Measurements from ENCODE around the gene CD27. TPM values are rescaled to one million over a fixed set of nuclear protein-coding genes. Genes with fewer than 3 reads are reported as not detected.
"Not testable (repeated sequence)": the region's sequence is repeated elsewhere in the genome, so short reads cannot be mapped to it uniquely, and the experiment has no call there.

CD27 gene
- polyA plus RNA-seq, 1 donor from 2014 or later = 264 TPM

DNA sequence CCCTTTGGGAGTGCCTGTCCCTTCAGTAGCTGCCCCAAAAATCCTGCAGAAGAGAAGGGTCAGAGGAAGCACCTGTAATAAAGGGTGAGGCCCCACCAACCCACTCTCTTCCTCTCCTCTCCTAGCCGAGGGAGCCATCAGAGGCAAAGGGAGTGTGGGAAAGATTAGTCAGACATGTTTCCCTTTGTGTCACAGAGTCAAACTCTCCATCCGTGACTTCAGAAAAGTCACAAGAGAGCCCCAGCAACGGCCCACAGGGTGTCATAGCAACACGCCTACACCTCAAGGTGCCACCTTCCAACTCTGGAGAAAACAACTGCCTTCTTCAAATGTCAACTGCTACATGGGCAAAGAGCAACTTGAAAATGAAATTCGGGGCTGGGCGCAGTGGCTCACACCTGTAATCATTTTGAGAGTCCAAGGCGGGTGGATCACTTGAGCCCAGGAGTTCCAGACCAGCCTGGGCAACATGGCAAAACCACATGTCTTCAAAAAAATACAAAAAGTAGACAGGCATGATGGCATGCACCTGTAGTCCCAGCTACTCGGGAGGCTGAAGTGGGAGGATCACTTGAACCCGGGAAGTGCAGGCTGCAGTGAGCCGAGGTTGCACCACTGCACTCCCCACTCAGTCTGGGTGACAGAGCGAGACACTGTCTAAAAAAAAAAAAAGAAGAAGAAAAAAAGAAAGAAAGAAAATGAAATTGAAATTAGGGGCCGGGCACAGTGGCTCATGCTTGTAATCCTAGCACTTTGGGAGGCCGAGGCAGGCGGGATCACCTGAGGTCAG lies 17.7 kb upstream of the CD27 start:
- Mint-ChIP-seq H3K4me3 (peak overlapping the region; percentile 81 to 95 (median 92)), H3K27ac (peak overlapping the region; percentile 97 to 100 (median 99)), H3K9me3 (no peaks in the 10 kb centered on the region), H3K27me3 (no peaks in the 10 kb centered on the region), H3K36me3 (peaks cover 3% of the 10 kb centered on the region), H3K4me1 (peaks cover 43 to 56% (median 51%) of the 10 kb centered on the region in 3 donors)

DNA sequence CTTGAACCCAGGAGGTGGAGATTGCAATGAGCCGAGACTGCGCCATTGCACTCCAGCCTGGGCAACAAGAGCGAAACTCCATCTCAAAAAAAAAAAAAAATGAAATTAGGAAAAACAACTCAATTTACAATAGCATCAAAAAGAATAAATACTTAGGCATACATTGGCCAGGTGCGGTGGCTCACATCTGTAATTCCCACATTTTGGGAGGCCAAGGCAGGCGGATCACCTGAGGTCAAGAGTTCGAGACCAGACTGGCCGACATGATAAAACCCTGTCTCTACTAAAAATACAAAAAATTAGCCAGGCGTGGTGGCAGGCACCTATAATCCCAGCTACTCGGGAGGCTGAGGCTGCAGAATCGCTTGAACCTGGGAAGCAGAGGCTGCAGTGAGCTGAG lies 17.0 kb upstream of the CD27 start:
- peaks cover 46 to 59% (median 53%) of the 10 kb centered on the region in 3 donors for H3K4me1 Mint-ChIP-seq
- not testable (repeated sequence) for H3K27me3 Mint-ChIP-seq, H3K36me3 Mint-ChIP-seq, H3K9me3 Mint-ChIP-seq
- peak overlapping the region; percentile 81 to 95 (median 92) for H3K4me3 Mint-ChIP-seq
- H3K27ac Mint-ChIP-seq = peak overlapping the region; percentile 97 to 100 (median 99)

DNA sequence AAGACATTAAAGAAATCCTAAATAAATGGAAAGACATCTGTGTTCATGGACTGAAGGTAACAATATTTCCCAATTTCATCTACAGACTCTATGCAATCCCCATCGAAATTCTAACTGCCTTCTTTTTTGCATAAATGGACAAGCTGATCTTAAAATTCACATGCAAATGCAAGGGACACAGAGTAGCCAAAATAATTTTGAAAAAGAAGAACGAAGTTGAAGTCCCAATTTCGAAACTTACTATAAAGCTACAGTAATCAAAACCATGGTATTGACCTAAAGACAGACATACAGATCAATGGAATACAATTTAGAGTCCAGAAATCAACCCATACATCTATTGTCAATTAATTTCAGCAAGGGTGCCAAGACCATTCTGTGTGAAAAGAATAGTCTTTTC lies 16.4 kb upstream of the CD27 start:
- no peaks in the 10 kb centered on the region for H3K27me3 Mint-ChIP-seq
- H3K4me3 Mint-ChIP-seq = peak overlapping the region; percentile 81 to 95 (median 84)
- peaks cover 3% of the 10 kb centered on the region for H3K36me3 Mint-ChIP-seq
- H3K9me3 Mint-ChIP-seq = no peaks in the 10 kb centered on the region
- H3K27ac Mint-ChIP-seq = peak overlapping the region; percentile 97 to 100 (median 99)
- H3K4me1 Mint-ChIP-seq = peaks cover 48 to 61% (median 55%) of the 10 kb centered on the region in 3 donors

DNA sequence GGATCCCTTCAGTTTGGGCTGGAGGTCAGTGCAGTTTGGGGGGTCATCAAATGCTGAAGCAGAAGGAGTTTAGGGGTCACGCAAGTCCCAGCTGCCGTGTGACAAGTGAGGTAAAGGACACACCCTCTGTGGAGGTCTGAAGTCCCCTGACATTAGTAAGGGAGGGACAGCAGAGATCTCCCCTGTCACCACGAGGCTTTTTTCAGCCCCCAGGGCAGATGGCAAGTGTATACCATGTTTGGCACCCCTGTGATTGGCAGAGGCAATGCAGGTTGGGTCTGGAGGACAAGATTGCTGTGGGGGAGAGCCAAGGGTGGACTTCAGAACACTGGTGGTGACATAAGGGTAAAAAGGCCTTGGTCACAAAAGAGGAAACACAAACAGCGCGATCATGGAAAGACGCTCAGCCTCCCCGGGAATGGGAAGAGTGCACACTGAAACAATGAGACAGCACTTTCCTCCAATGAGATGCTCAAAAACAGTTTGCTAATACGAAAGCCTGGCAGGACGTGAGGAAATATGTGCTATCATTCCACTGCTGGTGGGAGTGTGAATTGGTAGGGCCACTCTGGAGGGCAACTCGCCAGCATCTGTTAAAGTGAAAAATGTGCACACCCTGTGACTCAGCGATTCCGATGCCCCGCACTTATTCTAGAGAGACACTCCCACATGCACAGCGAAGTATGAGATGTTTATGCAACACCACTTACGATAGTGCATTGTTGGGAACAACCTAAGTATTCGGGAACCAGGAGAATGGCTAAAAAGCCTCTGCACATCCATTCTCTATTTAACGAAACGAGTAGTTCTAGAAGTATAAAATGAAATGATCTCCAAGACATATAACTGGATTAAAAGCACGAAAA lies 14.4 kb upstream of the CD27 start:
- Mint-ChIP-seq H3K4me1 (peaks cover 47 to 63% (median 55%) of the 10 kb centered on the region in 3 donors), H3K27ac (peak overlapping the region; percentile 57 to 92 (median 67)), H3K9me3 (no peaks in the 10 kb centered on the region), H3K27me3 (no peaks in the 10 kb centered on the region), H3K4me3 (peak overlapping the region in 3 of 4 donors; percentile 32 to 90 (median 72)), H3K36me3 (peaks cover 3% of the 10 kb centered on the region)

DNA sequence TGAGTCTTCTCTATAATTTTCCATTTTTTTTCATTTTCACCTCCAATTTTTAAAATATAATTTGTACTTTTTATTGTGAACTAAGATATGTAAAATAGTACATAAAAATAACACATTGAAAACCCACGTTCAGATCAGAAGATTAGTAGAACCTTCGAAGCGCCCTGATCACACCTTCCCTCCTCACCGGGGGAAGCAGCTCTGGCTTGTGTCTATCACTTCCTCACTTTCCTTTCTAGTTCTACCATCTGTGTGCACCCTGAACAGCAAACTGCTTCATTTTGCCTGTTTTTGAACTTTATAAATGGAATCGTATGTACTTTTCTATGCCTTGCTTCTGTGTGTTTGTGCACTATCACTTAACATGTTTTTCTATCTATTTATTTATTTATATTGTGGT lies 11.8 kb upstream of the CD27 start:
- peak overlapping the region; percentile 58 to 65 (median 62) for H3K27ac Mint-ChIP-seq
- H3K9me3 Mint-ChIP-seq = no peaks in the 10 kb centered on the region
- no peaks in the 10 kb centered on the region for H3K36me3 Mint-ChIP-seq
- peak overlapping the region in 2 of 4 donors; percentile 82 to 85 for H3K4me3 Mint-ChIP-seq
- H3K4me1 Mint-ChIP-seq = peaks cover 35 to 43% (median 38%) of the 10 kb centered on the region in 3 donors
- H3K27me3 Mint-ChIP-seq = no peaks in the 10 kb centered on the region

DNA sequence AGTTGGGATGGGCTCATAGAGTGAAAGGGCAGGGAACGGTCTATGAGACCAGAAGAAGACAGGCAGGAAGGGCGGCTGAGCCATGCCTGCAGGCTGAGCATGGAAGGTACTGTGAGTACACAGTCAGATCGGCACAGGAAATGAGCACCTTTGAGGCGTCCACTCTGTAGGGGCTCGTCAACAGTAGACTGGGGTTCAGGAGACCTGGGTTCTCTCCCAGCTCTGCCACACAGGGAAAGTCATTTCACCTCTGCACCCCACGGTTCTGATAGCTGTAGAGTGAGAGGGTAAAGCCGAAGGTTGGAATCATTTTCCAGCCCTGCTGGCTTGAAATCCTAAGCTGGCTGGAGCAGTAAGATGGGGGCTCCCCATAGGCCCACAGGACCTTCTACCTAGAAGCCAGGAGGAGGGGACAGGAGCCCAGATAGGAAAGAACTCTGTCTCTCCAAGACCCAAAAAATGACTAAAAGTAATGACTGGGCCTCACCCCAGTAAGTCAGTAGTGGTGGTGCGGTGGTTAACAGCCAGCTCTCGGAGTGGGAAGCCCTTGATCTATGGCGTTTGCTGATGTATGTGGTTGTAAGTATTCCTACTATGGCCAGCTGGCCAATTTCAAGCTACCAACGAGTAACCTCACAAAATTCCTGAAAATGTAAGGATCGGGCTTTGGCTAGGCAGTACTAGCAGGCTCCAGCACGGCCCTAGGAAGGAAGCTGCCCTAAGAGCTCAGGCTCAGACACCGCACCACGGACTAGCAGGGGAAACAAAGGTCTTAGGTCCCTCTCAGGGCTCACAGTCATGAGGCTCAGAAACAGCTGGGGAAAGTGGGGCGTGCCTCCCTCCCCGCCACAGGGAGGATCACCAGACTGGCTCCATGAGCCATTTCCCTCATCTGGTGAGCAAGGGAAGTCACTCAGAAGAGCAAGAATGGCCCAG lies 10.3 kb upstream of the CD27 start:
- H3K9me3 Mint-ChIP-seq = no peaks in the 10 kb centered on the region
- H3K4me1 Mint-ChIP-seq = peaks cover 30 to 38% (median 33%) of the 10 kb centered on the region in 3 donors
- peak overlapping the region in 2 of 3 donors; percentile 31 to 62 for H3K27ac Mint-ChIP-seq
- H3K27me3 Mint-ChIP-seq = no peaks in the 10 kb centered on the region
- H3K36me3 Mint-ChIP-seq = no peaks in the 10 kb centered on the region
- peak overlapping the region in 3 of 4 donors; percentile 52 to 93 (median 84) for H3K4me3 Mint-ChIP-seq

DNA sequence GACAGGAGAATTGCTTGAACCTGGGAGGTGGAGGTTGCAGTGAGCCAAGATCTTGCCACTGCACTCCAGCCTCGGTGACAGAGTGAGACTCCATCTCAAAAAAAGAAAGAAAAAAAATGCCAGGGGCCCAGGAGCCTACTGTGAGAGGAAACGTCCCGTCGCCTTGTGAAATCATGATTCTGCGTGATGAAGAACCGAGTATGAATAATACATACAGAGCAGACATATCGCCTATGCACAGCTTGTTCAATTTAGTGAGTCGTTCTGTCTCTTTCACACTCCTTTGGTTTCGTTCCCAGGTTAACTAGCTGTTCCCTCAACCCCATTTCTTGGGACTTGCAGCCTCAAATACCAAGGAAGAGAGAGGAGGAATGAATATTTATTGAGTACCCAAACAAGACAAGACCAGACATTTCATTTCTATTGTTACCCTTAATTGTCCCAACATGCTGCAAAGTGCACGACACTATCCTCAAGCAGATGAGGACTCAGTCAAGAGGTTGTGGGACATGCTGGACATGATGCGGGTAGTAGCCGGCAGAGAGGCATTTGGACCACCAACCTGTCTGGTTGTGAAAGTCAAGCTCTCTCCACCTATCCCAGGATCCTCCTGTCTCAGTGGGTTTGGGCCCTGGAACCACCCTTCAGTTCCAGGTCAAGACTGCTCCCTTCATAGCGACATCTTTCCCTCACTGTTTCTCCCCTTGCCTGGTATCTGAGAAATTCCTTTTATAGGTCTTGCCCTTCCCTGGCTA lies 8.6 kb upstream of the CD27 start:
- Mint-ChIP-seq H3K27ac (peak overlapping the region in 1 of 3 donors; percentile 10), H3K9me3 (no peaks in the 10 kb centered on the region)

DNA sequence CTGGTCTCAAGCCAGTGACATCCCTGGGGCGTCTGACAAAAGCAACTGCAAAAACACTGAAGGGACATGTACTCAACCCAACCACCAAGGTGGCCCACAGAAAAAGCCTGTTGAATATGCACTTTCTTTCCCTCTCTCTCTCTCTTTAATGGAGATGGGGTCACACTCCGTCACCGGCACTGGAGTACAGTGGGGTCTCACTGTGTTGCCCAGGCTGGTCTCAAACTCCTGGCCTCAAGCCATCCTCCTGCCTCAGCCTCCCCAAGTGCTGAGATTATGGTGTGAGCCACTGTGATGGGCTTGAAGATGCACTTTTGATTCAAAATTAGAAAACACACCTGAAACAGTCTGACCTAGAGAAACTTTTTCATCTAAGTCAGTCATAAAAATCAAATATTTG lies 7.2 kb upstream of the CD27 start:
- Mint-ChIP-seq H3K27me3 (no peaks in the 10 kb centered on the region), H3K4me1 (peaks cover 20 to 23% (median 21%) of the 10 kb centered on the region in 3 donors), H3K4me3 (no peak overlapping the region), H3K9me3 (no peaks in the 10 kb centered on the region), H3K27ac (no peak overlapping the region), H3K36me3 (no peaks in the 10 kb centered on the region)

More for the DNA sequence above, 8.6 kb upstream of the CD27 start:
- Mint-ChIP-seq H3K4me3 (no peak overlapping the region), H3K27me3 (no peaks in the 10 kb centered on the region), H3K36me3 (no peaks in the 10 kb centered on the region), H3K4me1 (peaks cover 18 to 22% (median 22%) of the 10 kb centered on the region in 3 donors)

DNA sequence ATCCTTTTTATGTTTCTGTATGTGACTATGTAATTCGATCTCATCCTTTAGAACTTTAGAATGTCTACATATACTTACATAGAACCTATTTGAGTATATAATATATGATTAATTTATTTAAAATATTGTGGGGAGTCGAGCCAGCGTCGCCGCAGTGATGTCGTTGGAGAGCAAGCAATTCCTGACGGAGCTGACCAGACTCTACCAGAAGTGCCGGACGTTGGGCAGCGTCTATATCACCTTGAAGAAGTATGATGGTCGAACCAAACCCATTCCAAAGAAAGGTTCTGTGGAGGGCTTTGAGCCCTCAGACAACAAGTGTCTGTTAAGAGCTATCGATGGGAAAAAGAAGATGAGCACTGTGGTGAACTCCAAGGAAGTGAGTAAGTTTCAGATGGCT lies 6.4 kb upstream of the CD27 start:
- Mint-ChIP-seq H3K4me3 (no peak overlapping the region), H3K9me3 (no peaks in the 10 kb centered on the region), H3K4me1 (peaks cover 19 to 24% (median 20%) of the 10 kb centered on the region in 3 donors), H3K27ac (no peak overlapping the region), H3K27me3 (no peaks in the 10 kb centered on the region), H3K36me3 (no peaks in the 10 kb centered on the region)

DNA sequence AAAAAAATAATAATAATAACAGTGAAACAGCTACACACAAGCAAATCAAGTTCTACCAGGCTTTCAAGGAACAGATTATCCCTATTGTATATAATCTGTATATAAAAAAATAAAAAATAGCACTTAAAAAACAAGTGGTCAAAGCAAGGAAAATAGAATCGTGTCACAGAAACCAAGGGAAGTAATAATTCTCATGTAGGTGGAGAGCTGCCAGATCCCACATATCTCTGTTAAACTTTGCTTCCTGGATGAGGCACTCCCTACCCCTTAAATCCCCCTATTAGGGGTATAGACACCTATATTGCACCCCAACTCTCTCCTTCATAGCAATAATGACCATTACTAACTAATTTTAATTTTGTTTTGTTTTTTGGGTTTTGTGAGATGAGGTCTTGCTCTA lies 4.4 kb upstream of the CD27 start:
- Mint-ChIP-seq H3K27me3 (no peaks in the 10 kb centered on the region), H3K27ac (no peak overlapping the region), H3K4me1 (peaks cover 21 to 26% (median 26%) of the 10 kb centered on the region in 3 donors), H3K4me3 (no peak overlapping the region), H3K36me3 (no peaks in the 10 kb centered on the region), H3K9me3 (no peaks in the 10 kb centered on the region)

DNA sequence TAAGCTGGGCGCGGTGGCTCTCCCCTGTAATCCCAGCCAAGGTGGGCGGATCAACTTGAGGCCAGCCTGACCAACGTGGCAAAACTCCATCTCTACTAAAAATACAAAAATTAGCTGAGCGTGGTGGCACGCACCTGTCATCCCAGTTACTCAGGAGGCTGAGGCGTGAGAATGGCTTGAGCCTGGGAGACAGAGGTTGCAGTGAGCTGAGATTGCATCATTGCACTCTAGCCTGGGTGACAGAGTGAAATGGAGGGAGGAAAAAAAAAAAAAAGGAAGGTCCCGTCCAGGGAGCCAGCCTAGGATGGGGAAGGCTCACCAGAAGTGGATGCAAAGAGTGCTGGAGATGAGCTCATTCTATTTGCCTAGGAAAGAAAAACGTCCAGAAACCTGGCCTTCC lies 1.9 kb upstream of the CD27 start:
- no peaks in the 10 kb centered on the region for H3K9me3 Mint-ChIP-seq

DNA sequence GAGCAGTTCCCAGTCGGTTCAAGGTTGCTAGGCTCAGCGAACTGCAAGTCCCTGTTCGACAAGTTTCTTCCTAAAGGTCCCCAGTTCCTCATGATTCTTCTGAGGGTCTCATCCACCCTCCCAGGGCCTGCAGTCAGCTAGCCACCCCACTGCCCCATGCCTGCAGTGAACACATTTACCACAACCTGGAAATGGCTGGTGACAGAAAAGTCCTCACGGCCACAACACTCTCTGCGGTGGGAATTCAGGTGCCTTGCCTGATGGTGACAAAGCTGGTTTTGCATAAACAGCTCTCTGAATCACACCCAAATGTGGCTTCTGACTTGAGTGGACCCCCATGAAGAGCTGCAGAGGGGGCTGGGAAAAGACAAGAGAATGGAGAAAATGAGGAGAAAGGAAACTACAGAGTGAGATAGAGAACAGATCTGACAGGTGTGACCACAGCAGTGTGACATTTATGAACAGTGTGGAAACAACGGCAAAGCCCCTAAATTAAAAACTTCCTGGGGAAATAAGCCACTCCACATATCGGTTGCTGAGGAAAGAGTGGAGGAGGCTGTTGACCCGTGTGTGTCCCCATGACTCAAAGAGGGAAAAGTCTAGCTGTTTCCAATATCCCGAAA lies 1.3 kb upstream of the CD27 start:
- Mint-ChIP-seq H3K4me3 (peak overlapping the region; percentile 81 to 98 (median 97)), H3K9me3 (no peaks in the 10 kb centered on the region), H3K27me3 (no peaks in the 10 kb centered on the region), H3K4me1 (peaks cover 41 to 48% (median 47%) of the 10 kb centered on the region in 3 donors), H3K27ac (peak overlapping the region; percentile 79 to 99 (median 89)), H3K36me3 (peaks cover 2% of the 10 kb centered on the region)

More for the DNA sequence above, 1.9 kb upstream of the CD27 start:
- no peaks in the 10 kb centered on the region for H3K36me3 Mint-ChIP-seq
- peak overlapping the region; percentile 55 to 97 (median 89) for H3K4me3 Mint-ChIP-seq
- no peaks in the 10 kb centered on the region for H3K27me3 Mint-ChIP-seq
- H3K27ac Mint-ChIP-seq = peak overlapping the region; percentile 79 to 99 (median 89)
- H3K4me1 Mint-ChIP-seq = peaks cover 38 to 43% (median 41%) of the 10 kb centered on the region in 3 donors

DNA sequence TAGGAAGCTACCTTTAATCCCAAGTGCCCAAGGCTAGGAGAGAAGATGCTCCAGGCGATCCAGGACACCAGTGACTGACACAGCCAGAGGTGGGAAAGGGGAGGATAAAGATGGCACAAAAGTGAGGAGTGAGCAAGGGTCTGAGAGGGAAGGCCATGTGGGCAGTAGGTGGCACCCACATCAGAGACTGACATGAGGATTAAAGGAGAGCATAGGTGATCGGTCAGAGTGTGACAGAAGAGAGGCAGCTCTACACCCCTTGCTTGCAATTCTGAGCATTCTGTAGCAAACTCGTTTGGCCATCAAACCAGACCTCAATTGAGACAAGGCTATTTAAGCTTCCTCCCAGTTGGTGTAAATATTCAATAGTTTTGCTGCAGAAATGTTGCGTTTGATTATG lies 724 bp upstream of the CD27 start:
- Mint-ChIP-seq H3K9me3 (no peaks in the 10 kb centered on the region), H3K4me1 (peaks cover 41 to 48% (median 46%) of the 10 kb centered on the region in 3 donors), H3K27ac (peak overlapping the region; percentile 79 to 99 (median 89)), H3K36me3 (peaks cover 2% of the 10 kb centered on the region), H3K27me3 (no peaks in the 10 kb centered on the region), H3K4me3 (peak overlapping the region; percentile 81 to 98 (median 97))

Measured in IgD-negative memory B cell (primary cell).